Measurements from ENCODE around the gene LRRC3C.

LRRC3C gene

GRCh38 chr17:39923836-39924690 lies 3.5 kb upstream of the LRRC3C start:
- in situ Hi-C loops (cut with HindIII; ENCODE audit: low sequenced_read_pairs) = no loop called here

- in situ Hi-C loops (cut with HindIII; ENCODE audit: low sequenced_read_pairs) = no loop called here
Observed at GRCh38 chr17:39924691-39925055, 2.9 kb upstream of the LRRC3C start.

GRCh38 chr17:39925282-39926134 lies 2.0 kb upstream of the LRRC3C start:
- in situ Hi-C loops (cut with HindIII; ENCODE audit: low sequenced_read_pairs) = no loop called here

GRCh38 chr17:39926135-39926587 lies 1.4 kb upstream of the LRRC3C start:
- in situ Hi-C loops (cut with HindIII; ENCODE audit: low sequenced_read_pairs) = no loop called here

GRCh38 chr17:39926588-39927100 lies 888 bp upstream of the LRRC3C start:
- in situ Hi-C loops (cut with HindIII; ENCODE audit: low sequenced_read_pairs) = no loop called here

GRCh38 chr17:39927929-39928857 lies 661 bp downstream of the LRRC3C start:
- in situ Hi-C loops (cut with HindIII; ENCODE audit: low sequenced_read_pairs) = no loop called here

GRCh38 chr17:39928858-39929645 lies 1.5 kb downstream of the LRRC3C start:
- in situ Hi-C loops (cut with HindIII; ENCODE audit: low sequenced_read_pairs) = no loop called here

- in situ Hi-C loops (cut with HindIII; ENCODE audit: low sequenced_read_pairs) = no loop called here
Observed at GRCh38 chr17:39929646-39930407, 2.3 kb downstream of the LRRC3C start.

GRCh38 chr17:39933912-39934311 lies 6.4 kb downstream of the LRRC3C start:
- in situ Hi-C loops (cut with HindIII; ENCODE audit: low sequenced_read_pairs) = no loop called here

GRCh38 chr17:39934324-39934723 lies 6.8 kb downstream of the LRRC3C start:
- in situ Hi-C loops (cut with HindIII; ENCODE audit: low sequenced_read_pairs) = no loop called here

GRCh38 chr17:39935909-39936308 lies 8.4 kb downstream of the LRRC3C start:
- in situ Hi-C loops (cut with HindIII; ENCODE audit: low sequenced_read_pairs) = no loop called here

- in situ Hi-C loops (cut with HindIII; ENCODE audit: low sequenced_read_pairs) = no loop called here
Observed at GRCh38 chr17:39937447-39937846, 9.9 kb downstream of the LRRC3C start.

GRCh38 chr17:39938140-39938869 lies 10.8 kb downstream of the LRRC3C start:
- in situ Hi-C loops (cut with HindIII; ENCODE audit: low sequenced_read_pairs) = no loop called here

- in situ Hi-C loops (cut with HindIII; ENCODE audit: low sequenced_read_pairs) = no loop called here
Observed at GRCh38 chr17:39939106-39939505, 11.6 kb downstream of the LRRC3C start.

GRCh38 chr17:39939588-39940419 lies 12.3 kb downstream of the LRRC3C start:
- in situ Hi-C loops (cut with HindIII; ENCODE audit: low sequenced_read_pairs) = no loop called here

GRCh38 chr17:39943702-39944392 lies 16.3 kb downstream of the LRRC3C start:
- in situ Hi-C loops (cut with HindIII; ENCODE audit: low sequenced_read_pairs) = no loop called here

- in situ Hi-C loops (cut with HindIII; ENCODE audit: low sequenced_read_pairs) = no loop called here
Observed at GRCh38 chr17:39944393-39944711, 16.8 kb downstream of the LRRC3C start.

Measured in DLD1 (cell line).